Measurements from ENCODE around the gene KRT73. TPM values are rescaled to one million over a fixed set of nuclear protein-coding genes. Genes with fewer than 3 reads are reported as not detected.

The KRT73 gene
- polyA plus RNA-seq, 1 experiment: not detected

DNA sequence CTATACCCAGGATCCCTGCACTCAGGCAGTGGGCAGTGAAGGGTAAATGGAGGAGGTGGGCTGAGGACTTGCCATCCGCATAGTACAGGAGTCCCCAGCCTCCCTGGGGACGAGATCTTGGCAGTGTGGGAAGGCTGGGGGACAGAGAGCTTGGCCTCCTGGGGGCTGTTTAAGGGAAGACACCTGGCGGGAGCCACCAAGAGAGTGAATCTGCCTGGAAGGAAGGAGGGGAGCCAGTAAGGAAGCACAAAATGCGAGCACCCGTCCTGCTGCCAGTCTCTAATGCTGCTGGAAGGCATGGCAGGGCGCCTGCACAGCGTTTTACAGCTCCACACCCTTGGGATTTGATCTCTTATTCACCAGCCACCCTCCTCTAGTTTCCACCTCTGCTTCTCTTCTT is 41.0 kb upstream of the KRT73 start:
- Histone ChIP-seq H3K36me3 (ENCODE audit: control insufficient read depth, insufficient read depth, low read length) (no peaks in the 10 kb centered on the region), H3K27me3 (ENCODE audit: control insufficient read depth, insufficient read depth, low read length) (peaks cover 17% of the 10 kb centered on the region), H3K4me3 (ENCODE audit: low read depth, low read length) (no peak overlapping the region)
- ChIA-PET CTCF (no interaction called here), POLR2A (no interaction called here)
- TF ChIP-seq, protein P1, sequence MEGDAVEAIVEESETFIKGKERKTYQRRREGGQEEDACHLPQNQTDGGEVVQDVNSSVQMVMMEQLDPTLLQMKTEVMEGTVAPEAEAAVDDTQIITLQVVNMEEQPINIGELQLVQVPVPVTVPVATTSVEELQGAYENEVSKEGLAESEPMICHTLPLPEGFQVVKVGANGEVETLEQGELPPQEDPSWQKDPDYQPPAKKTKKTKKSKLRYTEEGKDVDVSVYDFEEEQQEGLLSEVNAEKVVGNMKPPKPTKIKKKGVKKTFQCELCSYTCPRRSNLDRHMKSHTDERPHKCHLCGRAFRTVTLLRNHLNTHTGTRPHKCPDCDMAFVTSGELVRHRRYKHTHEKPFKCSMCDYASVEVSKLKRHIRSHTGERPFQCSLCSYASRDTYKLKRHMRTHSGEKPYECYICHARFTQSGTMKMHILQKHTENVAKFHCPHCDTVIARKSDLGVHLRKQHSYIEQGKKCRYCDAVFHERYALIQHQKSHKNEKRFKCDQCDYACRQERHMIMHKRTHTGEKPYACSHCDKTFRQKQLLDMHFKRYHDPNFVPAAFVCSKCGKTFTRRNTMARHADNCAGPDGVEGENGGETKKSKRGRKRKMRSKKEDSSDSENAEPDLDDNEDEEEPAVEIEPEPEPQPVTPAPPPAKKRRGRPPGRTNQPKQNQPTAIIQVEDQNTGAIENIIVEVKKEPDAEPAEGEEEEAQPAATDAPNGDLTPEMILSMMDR (IDR thresholded peaks at IDR 0.05; ENCODE audit: insufficient read depth, low read depth, low read length): no peak
- DNase-seq (ENCODE audit: low read depth): no peak

DNA sequence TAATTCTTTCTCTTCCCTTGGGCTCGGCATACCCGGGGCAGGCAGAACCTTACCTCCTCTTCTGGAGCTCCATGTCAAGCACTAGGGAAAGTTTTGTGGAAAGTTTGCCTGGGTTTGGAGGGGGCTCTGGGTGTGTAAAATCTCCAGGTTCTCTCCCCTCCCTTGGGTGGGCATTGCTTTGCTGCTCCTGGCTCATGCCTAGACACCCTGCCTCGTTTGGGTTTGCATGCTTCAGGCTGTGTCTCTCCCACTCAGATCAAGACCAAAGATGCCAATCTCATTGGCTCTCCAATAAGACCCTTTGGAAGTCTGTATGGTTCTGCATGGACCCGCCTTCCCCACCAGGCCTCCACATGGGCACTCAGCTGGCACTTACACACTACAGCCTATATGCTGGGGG is 39.8 kb upstream of the KRT73 start:
- POLR2A ChIA-PET: no interaction called here
- no peak for DNase-seq (ENCODE audit: low read depth)
- Histone ChIP-seq H3K4me3 (ENCODE audit: low read depth, low read length) (no peak overlapping the region), H3K36me3 (ENCODE audit: control insufficient read depth, insufficient read depth, low read length) (no peaks in the 10 kb centered on the region), H3K27me3 (ENCODE audit: control insufficient read depth, insufficient read depth, low read length) (peaks cover 12% of the 10 kb centered on the region)
- CTCF ChIA-PET: no interaction called here
- TF ChIP-seq, protein P1 (IDR thresholded peaks at IDR 0.05; ENCODE audit: insufficient read depth, low read depth, low read length): no peak

DNA sequence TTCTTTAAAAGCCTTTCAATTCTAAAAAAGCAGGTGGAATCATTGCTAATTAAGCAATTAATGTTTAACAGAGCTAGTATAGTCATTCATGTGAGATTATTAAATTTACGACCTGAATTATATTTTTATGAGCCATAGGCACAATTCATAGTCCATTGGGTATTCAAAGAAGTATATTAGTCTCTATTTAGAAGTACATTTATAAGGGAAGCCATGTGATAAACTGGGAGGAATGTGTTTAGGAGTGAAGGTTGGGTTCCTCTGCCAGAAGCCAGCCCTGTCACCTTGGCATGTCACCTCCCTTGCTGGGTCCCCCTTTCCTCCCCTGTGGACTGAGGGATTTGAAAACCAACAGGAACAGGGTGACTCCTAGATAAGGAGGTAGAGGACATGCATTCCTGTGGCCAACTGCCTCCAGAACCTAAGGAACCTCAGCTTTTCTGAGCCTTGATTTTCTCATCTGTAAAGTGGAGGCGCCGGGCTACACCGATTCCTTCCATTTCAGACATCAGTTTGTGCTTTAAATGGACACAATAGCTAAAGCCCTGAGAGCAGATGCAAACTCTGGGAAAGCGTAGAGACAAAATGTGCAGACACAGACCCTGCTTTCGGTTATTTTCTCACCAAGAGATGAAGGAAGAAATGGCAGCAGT is 39.0 kb upstream of the KRT73 start:
- TF ChIP-seq, protein P1 (IDR thresholded peaks at IDR 0.05; ENCODE audit: insufficient read depth, low read depth, low read length): no peak
- DNase-seq (ENCODE audit: low read depth): no peak
- ChIA-PET POLR2A (no interaction called here), CTCF (interaction anchor here (1.3 kb wide), 1 partner anchor 10 kb away, joined by 6 read pairs; no protein-coding TSS in a partner anchor)
- H3K27me3 ChIP-seq (ENCODE audit: control insufficient read depth, insufficient read depth, low read length): peaks cover 14% of the 10 kb centered on the region
- no peak overlapping the region for H3K4me3 ChIP-seq (ENCODE audit: low read depth, low read length)
- H3K36me3 ChIP-seq (ENCODE audit: control insufficient read depth, insufficient read depth, low read length): no peaks in the 10 kb centered on the region

DNA sequence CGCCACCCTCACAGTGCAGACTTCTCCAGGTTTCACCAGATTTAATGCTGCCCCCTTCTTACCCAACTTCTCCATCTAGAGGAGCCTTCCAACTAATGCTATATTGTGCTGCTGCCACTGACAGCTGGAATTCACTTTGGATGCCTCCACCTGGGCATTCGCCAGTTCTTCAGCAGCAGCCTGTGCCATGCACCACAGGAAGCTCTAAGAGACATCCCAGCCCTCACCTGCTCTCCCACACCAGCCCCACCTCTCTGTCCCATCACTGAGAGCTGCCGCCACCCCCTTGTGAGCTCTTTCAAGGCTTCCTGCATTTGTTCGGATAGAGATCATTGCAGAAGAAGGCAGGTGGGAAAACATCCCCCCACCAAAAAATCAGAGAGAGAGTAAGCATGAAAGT is 38.3 kb upstream of the KRT73 start:
- ChIA-PET CTCF (interaction anchor here (0.9 to 1.3 kb wide), 2 partner anchors 11 to 214 kb away, joined by 3 to 6 read pairs; no protein-coding TSS in a partner anchor), POLR2A (no interaction called here)
- Histone ChIP-seq H3K4me3 (ENCODE audit: low read depth, low read length) (no peak overlapping the region), H3K36me3 (ENCODE audit: control insufficient read depth, insufficient read depth, low read length) (no peaks in the 10 kb centered on the region), H3K27me3 (ENCODE audit: control insufficient read depth, insufficient read depth, low read length) (peaks cover 14% of the 10 kb centered on the region)
- TF ChIP-seq, protein P1 (IDR thresholded peaks at IDR 0.05; ENCODE audit: insufficient read depth, low read depth, low read length): no peak
- DNase-seq (ENCODE audit: low read depth): no peak

DNA sequence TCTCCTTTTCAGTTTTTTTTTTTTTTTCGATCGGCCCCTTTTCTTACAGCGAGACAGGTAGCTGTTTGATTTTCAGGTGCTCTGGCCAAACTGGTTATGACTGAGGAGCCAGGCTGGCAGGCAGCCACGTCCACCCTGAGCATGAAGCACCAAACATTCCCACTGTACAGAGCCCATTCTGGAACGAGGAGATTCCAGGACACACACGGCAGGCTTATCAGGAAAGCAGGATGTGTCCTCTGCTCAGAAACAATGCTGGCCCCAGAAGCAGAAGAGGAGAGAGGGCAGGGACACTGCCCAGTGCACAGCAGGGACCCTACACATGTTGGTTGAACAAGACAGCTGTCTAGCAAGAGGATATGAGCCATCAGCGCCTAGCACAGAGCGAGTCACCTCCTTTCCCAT is 37.4 kb upstream of the KRT73 start:
- CTCF ChIA-PET: interaction anchor here (0.9 to 1.3 kb wide), 2 partner anchors 12 to 215 kb away, joined by 3 to 6 read pairs; no protein-coding TSS in a partner anchor
- H3K27me3 ChIP-seq (ENCODE audit: control insufficient read depth, insufficient read depth, low read length): peaks cover 12% of the 10 kb centered on the region
- DNase-seq (ENCODE audit: low read depth): no peak
- no peaks in the 10 kb centered on the region for H3K36me3 ChIP-seq (ENCODE audit: control insufficient read depth, insufficient read depth, low read length)
- TF ChIP-seq, protein P1 (IDR thresholded peaks at IDR 0.05; ENCODE audit: insufficient read depth, low read depth, low read length): no peak
- no peak overlapping the region for H3K4me3 ChIP-seq (ENCODE audit: low read depth, low read length)
- POLR2A ChIA-PET: no interaction called here

Measured in BJ (cell line).